Activated CD8-positive, alpha-beta memory T cell treated with anti-CD3 and anti-CD28 coated beads, Interleukin-2, amount 50 U/mL, for 1 hour (primary cell): ENCODE results near the gene B3GALNT2.

ENCODE experiments used
- DNase-seq: peaks from one replicate; pipeline ENCODE4 v3.0.0-alpha.2; 2020; ENCODE audit errors: extremely low read depth

Gene B3GALNT2

DNA sequence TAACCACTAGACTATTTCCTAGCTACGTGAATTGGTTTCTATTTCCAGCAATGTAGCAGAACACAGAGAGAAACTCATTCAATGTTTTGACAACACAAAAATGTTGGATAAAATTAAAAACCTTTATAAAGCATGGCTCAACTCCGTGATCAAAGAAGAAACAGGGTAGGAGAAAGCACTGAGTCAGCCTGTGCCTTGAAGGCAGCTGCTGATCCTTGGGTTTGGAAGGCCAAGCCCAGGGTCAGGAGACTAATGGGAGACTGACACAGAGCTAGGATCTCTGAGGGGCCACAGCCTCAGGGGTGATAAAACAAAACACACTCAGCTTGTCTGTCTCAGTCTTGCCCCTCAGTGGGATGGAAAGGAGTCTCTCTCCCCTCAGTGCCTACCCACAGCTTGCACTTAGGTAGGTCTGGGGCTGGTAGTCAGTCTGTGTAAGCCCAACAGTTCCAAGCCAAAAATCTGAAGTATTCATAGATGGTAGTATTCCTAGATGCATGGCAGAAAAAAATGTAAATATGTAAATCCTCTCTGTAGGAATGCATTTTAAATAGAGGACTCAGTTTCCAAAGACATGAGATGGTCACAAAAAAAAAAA is 53.3 kb downstream of the B3GALNT2 start:
- no peak for DNase-seq

DNA sequence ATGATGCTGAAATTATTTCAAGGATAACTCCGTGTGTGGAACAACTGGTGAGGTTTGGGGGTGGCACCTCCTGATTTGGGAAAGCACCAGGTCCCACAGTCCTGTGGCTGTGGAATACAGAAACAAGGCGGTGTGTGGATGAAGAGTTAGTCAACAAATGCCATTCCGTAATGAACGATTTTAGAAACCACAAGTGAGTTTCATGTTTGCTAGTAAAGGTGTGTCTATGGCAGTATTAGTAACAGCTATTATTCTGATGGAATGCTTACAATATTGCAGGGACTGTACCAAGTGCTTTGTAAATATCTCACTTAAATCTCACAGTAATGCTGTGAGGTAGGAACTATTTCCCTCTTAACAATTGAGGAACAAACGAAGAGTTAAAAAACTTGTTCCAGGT is 53.8 kb downstream of the B3GALNT2 start:
- DNase-seq = no peak

DNA sequence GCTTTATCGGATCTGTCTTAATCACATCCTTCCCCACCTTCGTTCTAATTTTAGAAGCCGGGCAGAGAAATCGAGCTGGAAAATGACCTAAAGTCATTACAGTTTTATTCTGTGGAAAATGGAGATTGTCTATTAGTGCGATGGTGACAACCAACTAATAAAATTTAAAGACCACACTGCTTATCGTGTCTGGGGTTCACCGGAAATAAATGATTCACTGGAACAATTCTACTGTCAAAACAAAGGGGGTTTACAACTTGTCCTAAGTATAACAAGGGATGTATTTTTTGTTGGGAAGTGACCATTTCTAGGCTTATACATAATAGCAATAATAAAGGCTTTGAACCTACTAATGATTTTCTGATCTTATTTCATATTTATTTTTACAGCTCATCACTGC is 55.6 kb downstream of the B3GALNT2 start:
- DNase-seq = no peak

DNA sequence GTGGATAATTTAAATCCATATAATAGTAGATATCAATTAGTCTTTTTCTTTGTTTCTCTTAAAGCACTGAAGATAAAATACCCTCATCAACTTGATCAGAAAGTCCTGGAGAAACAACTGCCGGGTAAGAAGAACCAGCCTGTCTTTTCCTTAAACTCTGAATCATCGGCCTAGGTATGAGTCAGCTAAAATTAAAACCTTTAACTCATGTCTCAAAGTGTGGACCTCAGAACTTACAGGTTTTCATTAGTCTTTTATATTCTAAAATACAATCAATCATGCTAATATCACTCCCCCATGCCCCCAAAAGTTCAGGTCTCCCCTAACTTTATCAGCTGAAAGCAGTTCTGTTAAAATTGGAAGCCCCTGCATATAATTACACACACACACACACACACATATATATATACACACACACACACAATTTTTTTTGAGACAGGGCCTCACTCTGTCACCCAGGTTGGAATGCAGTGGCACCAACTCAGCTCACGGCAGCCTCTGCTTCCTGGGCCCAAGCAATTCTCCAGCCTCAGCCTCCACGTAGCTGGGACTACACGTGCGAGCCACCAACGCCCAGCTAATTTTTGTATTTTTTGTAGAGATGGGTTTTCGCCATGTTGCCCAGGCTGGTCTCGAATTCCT is 61.3 kb downstream of the B3GALNT2 start:
- no peak for DNase-seq

DNA sequence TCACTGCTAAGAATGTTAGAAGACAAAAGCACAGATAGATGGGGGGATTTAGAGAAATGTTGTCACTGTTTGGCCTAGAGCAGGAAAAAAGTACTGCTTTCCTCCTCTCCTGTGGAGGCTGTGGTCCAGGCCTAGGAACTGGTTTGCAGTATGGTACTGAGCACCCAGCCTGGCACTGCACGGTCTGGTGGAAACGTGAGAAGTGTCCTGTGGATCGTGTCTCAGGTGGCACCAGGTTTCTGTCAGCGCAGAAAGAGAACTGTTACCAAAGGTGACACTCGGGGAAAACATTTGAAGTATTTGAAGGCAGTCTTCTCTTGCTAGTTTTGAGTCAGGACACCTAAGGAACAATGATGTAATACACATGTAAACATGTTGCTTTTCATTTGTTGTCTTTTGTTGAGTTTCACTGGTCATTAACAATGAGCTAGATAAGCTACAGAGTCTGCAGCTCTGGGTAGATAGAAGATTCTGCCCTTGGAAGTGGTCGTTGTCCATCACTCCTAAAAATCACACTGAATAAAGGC is 63.0 kb downstream of the B3GALNT2 start:
- no peak for DNase-seq

DNA sequence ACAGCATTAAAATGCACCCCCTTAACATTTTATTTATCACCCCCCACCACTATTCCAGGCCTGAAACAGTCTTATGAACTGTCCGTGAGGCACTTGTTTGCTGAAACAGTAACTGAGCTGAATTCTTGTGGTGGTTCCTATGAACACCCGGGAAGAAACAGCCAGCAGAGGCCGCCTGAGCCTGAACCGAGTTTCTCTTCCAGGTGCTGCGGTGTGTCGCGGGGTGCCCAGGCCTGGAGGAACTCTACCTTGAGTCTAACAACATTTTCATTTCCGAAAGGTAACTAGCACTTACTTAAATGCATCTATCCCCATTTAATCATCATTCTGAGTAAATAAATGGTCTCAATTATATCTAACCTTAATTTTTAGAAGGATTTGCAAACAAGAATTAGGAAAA is 70.3 kb downstream of the B3GALNT2 start:
- DNase-seq = no peak

DNA sequence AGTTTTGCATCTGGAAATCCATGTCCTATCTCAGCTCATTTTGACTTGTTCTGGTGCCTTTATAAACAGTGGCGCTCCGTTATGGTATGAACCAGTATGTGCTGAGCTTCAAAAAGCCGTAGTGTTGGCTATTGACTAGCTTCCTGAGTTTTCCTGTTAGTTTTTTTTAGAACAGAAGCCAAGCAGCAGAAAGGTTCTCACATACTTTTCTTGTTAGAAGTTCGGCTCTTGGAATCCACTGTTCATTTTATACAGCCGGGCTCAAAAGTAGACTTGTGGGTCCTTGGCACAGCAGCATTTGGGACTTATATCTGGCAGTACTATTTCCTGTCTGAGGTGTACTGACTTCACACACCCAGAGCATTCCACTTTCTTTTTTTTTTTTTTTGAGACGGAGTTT is 73.3 kb downstream of the B3GALNT2 start:
- DNase-seq = no peak

DNA sequence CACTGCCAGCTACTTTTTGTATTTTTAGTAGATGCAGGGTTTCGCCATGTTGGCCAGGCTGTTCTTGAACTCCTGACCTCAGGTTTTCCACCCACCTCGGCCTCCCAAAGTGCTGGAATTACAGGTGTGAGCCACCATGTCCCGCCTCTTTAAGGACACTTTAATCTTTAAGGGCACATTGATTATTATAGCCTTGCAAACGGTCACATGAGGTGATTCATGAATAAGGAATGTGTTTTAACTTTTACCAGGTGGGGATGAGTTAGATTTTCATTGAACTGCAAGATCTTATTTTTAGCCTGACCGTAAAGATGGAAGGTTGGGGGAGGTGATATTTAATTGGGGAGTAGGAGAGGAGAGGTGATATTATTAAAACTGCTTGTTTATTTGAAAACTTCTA is 75.1 kb downstream of the B3GALNT2 start:
- DNase-seq = no peak

DNA sequence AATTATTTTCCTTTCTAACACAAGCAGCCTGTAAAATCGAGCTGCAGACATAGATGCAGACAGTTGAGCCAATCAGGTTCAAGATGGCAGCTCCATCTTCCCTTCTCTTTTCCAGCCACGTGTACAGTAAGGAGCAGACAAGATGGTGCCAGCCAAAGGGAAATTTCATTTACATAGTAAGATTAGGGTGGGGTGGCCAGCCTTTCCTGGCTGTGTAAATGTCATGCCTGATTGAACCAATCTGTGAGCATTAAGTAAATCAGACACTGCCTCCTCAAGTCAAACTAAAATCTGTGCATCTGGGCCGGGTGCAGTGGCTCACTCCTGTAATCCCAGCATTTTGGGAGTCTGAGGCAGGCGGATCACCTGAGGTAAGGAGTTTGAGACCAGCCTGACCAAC is 76.8 kb downstream of the B3GALNT2 start:
- DNase-seq = no peak

DNA sequence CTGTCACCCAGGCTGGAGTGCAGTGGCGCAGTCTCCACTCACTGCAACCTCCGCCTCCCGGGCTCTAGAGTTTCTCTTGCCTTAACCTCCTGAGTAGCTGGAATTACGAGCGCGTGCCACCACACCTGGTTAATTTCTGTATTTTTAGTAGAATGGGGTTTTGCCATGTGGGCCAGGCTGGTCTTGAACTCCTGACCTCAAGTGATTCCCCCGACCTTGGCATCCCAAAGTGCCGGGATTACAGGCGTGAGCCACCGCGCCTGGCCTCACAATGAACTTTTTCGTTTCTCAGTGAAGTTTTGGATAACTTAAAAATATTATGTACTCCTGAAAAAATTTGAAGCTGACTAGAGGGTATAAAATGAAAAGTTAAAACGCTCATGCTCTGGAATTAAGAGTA is 77.6 kb downstream of the B3GALNT2 start:
- DNase-seq = no peak

DNA sequence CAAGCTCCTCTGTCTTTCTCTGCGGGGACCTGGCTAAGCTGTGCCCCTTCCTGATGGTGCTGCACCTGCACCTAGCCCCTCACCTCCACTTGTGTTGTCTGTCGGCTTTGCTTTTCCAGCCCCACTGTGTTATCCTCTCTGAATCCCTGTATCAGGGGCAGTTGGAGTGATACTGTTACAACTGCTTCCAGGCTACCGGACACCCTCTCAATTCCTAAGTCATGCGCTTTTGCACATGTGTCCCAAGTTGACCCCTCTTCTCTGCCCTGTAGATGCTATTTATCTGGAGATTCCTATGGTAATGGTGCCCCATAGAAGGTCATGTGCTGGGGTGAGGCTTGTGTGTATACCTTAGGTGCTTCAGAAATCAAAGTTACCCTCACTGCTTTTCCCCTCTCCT is 78.1 kb downstream of the B3GALNT2 start:
- no peak for DNase-seq

DNA sequence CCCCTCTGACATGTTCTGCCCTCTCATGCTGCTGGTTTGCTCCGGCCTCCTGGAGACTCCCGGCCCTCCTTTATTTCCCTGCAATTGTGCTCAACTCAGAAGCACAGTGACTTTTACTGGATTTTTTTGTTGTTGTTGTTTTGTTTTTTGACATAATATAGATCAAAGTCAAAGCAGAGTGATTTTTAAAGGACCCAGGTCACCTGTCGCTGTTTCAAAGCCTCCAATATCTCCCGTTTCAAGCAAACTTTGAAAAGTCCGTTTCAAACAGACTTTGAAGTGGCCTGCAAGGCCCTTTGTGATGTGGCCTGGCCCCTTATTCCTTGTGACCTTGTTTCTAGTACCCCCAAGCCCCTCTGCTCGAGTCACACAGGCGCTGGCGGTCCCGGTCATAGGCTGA is 78.9 kb downstream of the B3GALNT2 start:
- no peak for DNase-seq

DNA sequence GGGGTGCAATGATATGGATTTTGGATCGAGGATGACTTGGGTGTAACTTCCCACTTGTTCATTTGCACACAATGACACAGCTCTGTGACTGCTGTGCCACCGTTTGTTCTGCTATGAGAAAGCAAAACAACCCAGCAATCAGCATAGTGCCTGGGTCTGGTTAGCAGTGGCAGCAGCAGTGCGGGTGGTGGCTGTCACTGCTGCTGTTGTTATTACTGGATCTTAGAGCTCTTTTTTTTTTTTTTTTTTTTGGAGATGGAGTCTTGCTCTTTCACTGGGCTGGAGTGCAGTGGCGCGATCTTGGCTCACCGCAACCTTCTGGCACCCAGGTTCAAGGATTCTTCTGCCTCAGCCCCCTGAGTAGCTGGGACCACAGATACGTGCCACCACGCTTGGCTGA is 80.2 kb downstream of the B3GALNT2 start:
- DNase-seq = no peak

DNA sequence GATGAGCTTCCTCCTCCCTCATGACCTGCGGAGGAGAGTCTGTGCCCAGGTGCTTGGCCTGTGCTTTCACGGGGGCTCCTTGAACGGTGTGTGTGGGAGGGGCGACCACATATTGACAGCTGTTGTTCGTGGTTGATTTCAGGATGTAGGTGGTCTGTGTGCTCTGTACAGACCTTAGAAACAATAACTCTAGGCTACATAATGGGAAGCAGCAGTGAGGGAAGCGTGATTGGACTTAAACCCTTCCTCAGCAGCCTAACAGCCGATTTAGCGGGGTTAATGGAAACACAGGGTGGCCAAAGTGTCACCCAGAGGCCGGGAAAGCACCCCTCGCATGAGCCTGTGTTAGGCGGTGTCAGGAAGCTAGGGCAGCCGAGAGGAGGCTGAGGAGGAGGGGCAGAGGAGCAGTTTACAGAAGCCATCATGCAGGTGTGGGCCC is 81.0 kb downstream of the B3GALNT2 start:
- no peak for DNase-seq

DNA sequence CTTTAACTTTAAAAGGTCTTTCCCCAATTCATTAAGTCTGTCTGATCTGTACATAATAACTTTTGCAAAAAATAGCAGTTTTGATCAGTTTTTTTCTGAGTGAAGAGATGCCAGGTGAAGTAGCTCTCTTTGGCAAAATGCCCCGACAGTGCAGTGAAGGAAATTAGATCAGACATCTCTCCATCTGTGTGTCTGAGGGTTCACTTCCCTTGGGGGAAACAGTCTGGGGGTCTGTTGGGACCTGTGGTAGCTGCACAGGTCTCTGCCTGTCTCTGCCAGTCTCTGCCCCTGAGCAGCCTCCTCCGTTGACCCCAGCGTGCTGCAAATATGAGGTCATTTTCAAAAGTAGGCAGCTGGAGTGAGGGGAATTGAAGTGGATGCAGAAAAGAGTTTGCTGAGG is 82.5 kb downstream of the B3GALNT2 start:
- no peak for DNase-seq

DNA sequence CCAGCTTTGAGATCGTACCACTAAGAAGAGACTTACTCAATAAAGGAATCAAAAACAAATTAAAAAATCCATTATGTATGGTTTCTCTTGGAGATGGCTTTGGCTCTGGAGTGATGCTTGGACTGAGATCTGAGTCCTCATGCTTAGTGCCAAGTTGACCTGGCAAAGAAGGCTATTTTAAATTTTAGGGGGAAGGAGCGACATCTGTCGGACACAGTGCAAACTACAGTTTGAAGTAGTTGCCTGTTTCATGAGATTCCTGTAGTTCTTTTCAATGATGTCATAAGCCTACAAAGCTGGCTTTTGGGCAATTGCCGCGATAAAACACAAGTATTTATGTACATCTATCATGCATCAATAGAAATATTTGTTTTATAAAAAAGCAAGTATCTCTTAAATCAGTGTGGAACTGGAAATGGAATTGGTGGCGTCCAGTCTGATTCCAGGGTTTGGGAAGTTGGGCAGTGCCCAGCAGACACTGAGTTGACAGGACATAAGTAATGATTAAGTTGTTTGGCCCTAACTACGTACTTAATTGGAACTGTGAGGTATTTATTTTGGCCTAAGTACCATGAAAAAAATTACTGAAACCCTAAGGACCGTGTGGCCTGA is 87.1 kb downstream of the B3GALNT2 start:
- DNase-seq = no peak

DNA sequence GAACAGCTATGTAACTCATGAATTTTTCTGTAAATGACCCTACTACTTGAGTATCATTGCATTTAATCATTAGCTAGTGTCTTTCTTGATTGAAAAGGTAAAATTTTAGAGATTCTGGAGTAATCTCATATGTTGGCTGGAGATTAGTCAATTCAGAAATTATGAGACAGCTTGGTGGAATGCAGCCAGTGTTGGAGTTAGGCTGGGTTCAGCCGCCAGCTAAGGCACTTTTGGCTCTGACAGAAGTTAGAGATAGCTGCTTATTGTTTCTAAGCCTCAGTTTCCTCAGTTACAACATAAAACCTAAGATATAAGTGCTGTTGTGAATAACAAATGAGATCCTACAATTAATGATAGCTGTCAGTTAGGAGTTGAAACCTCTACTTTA is 87.6 kb downstream of the B3GALNT2 start:
- DNase-seq = no peak

DNA sequence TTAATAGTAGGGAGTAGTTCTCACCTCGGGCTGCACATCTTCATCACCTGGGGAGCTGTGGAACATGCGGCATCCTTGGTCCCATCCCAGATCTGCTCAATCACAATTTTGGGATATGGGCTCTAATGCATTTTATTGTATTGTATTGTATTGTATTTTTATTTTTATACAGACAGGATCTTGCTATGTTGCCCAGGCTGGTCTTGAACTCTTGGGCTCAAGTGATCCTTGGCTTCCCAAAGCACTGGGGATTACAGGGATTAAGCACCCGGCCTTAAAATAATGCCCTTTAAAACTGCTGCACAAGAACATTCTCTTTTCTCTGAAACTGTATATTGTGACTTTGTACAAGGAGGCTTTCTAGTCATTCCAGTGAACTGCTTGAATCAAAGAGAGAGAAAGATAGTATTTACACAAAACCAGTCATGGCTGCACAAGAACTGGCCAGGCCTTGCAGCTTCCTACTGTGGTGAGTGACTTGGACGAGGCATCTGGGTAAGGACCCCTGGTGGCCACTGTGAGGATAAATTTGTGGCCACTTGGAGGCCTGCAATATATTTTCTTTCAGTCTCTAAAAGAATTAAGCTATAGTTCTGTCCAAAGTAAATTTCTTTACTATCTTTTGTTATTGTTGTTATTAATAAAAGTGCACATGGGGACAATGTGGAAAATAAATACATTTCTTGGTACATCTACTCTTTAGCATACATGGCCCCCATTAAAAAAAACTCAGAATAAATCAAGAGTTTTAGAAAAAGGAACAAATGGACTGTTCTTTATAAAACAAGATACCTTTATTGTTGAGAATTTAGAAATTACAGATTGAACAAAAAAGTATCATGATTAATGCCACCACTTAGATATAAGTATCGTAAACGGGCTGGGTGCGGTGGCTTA is 89.0 kb downstream of the B3GALNT2 start:
- no peak for DNase-seq

DNA sequence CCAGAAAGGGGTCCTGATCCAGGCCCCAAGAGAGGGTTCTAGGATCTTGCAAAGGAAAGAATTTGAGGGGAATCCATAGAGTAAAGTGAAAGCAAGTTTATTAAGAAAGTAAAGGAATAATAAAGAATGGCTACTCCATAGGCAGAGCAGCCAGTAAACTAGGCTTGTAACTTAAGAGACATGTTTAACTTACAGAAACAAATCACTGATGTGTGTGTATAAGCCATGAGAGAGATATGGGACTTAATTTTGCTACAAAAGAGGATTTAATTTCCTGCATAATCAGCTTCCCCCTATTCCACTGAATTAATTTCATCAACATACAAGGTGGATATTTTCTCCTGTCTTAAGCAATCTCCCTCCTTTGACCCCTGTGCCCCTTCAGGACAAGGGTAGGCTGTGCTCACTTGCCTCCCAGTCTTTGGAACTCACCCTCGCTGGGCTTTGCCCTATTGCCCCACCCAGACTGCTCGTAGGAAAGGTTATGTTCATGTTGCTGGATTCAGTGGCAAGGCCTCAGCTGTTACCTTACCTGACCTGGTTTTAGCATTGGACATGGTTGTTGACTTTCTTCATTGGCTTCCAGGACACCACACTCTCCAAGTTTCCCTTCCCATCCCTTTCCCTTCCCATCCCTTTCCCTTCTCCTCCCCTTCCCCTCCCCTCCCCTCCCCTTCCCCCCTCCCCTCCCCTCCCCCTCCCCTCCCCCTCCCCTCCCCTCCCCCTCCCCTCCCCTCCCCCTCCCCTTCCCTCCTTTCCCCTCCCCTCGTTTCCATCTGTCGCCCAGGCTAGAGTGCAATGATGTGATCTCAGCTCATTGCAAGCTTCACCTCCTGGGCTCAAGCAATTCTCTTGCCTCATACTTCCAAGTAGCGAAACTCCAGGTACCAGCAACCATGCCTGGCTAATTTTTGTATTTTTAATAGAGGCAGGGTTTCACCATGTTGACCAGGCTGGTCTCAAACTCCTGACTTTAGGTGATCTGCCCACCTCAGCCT is 92.5 kb downstream of the B3GALNT2 start:
- no peak for DNase-seq

DNA sequence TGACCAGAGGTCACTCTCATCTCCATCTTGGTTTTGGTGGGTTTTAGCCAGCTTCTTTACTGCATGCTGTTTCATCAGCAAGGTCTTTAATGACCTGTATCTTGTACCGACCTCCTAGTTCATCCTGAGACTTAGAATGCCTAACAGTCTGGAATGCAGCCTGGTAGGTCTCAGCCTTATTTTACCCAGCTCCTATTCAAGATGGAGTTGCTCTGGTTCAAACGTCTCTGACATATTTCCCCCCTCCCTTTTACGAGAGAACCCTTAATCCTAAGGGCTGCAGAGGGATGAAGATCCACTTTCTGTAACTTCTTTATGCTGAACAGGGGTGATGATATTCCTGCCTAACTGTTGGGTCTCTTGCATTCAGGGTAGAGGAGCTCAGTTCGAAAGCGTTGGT is 93.8 kb downstream of the B3GALNT2 start:
- DNase-seq = no peak
